Keratinocyte (primary cell): ENCODE data around the gene UPK1A.

Source experiments
- CTCF ChIP-seq, 3 experiments: IDR thresholded peaks in 1 of 3; conservative IDR thresholded peaks in 1 of 3; optimal IDR thresholded peaks in 1 of 3; 2 replicates in 2 of 3; 3 replicates in 1 of 3; pipeline versions ENCODE3 to v1.5.1; 2011; ENCODE audit warnings: low read length in 3 of 3, mild to moderate bottlenecking in 3 of 3, moderate library complexity in 2 of 3, control low read depth in 1 of 3, inconsistent platforms in 1 of 3; ENCODE audit not compliant: insufficient read depth in 2 of 3; ENCODE audit errors: extremely low read depth in 1 of 3
- EZH2 ChIP-seq: IDR thresholded peaks from one replicate; pipeline ENCODE4 v1.6.1; 2012; ENCODE audit warnings: inconsistent platforms, mild to moderate bottlenecking, low read length, moderate library complexity

GRCh38 chr19:35689836-35690235, 23.5 kb downstream of the UPK1A start:
- TF ChIP-seq CTCF (optimal IDR thresholded peaks at IDR 0.05 in 1 of 3, IDR thresholded peaks at IDR 0.05 in 1 of 3, conservative IDR thresholded peaks at IDR 0.05 in 1 of 3; ENCODE audit: extremely low read depth in 1 of 3, insufficient read depth in 2 of 3, low read length in 3 of 3) (no peak), EZH2 (no peak)
